H1 (cell line): ENCODE results near the gene MTURN. TPM values are rescaled to one million over a fixed set of nuclear protein-coding genes. Genes with fewer than 3 reads are reported as not detected.

Experiments used
- CTCF ChIA-PET: fragments of 300-600 bp; sonication (Branson Sonifier 250); formaldehyde crosslinking; loops from one replicate; lab custom pipeline; 2021; ENCODE audit not compliant: partially characterized antibody; lab: Charles Lee
- POLR2A ChIA-PET: fragments of 300-600 bp; sonication (Branson Sonifier 250); formaldehyde crosslinking; loops from one replicate; lab custom pipeline; 2021; ENCODE audit warnings: inconsistent platforms; ENCODE audit not compliant: partially characterized antibody; lab: Charles Lee
- DNase-seq, 2 experiments: peaks; one replicate each; pipeline versions ENCODE4 v3.0.0 to v3.0.0-alpha.2; 2010 to 2022; ENCODE audit warnings: low spot score in 2 of 2, low read depth in 1 of 2, mixed read lengths in 1 of 2
- FAIRE-seq: peaks from 2 replicates; lab custom pipeline; 2011; peaks lifted over from hg19 to GRCh38; lab: Jason Lieb, UNC
- H2AFZ ChIP-seq: 2 replicates; pipeline ENCODE4 v1.8.1; 2012; ENCODE audit warnings: low read length, inconsistent platforms
- H2AK5ac ChIP-seq: 2 replicates; pipeline ENCODE4 v1.6.1; 2013; ENCODE audit warnings: low read depth, low read length
- H2BK120ac ChIP-seq: replicated peaks from 2 replicates; pipeline ENCODE3; 2013; ENCODE audit warnings: low read depth, low read length, inconsistent platforms
- H2BK12ac ChIP-seq: 2 replicates; pipeline ENCODE4 v1.6.1; 2013; ENCODE audit warnings: low read depth, low read length
- H2BK15ac ChIP-seq: 2 replicates; pipeline ENCODE4 v1.6.1; 2013; ENCODE audit warnings: low read length
- H2BK20ac ChIP-seq: 2 replicates; pipeline ENCODE4 v1.6.1; 2013; ENCODE audit warnings: low read length
- H2BK5ac ChIP-seq: 2 replicates; pipeline ENCODE4 v1.6.1; 2013; ENCODE audit warnings: low read depth, low read length
- H3K14ac ChIP-seq: 2 replicates; pipeline ENCODE4 v1.6.1; 2013; ENCODE audit warnings: inconsistent platforms; ENCODE audit not compliant: insufficient read length
- H3K18ac ChIP-seq: 2 replicates; pipeline ENCODE4 v1.6.1; 2013; ENCODE audit warnings: low read length; ENCODE audit errors: extremely low read depth
- H3K23ac ChIP-seq: 2 replicates; pipeline ENCODE4 v1.6.1; 2013; ENCODE audit warnings: inconsistent platforms; ENCODE audit not compliant: insufficient read length
- H3K23me2 ChIP-seq: 2 replicates; pipeline ENCODE4 v1.6.1; 2013; ENCODE audit warnings: low read depth, low read length
- H3K27ac ChIP-seq: 2 replicates; pipeline ENCODE4 v1.6.1; 2011; ENCODE audit warnings: low read depth, low read length, inconsistent platforms
- H3K27me3 ChIP-seq, 4 experiments: replicated peaks in 1 of 4; 1 replicate in 1 of 4; 2 replicates in 3 of 4; pipeline versions ENCODE4 v1.6.1 to v1.8.1; 2011 to 2013; ENCODE audit warnings: low read length in 3 of 4, mild to moderate bottlenecking in 3 of 4, inconsistent platforms in 2 of 4, mixed read lengths in 2 of 4, moderate library complexity in 1 of 4; ENCODE audit not compliant: control insufficient read depth in 3 of 4, insufficient read depth in 3 of 4; ENCODE audit errors: extremely low read depth in 1 of 4
- H3K36me3 ChIP-seq, 4 experiments: 2 replicates each; pipeline versions ENCODE4 v1.6.1 to v1.8.1; 2011 to 2013; ENCODE audit warnings: mild to moderate bottlenecking in 4 of 4, low read length in 3 of 4, moderate library complexity in 2 of 4, control low read depth in 1 of 4, inconsistent platforms in 1 of 4; ENCODE audit not compliant: insufficient read depth in 4 of 4, control insufficient read depth in 2 of 4
- H3K4ac ChIP-seq: replicated peaks from 2 replicates; pipeline ENCODE3; 2013; ENCODE audit warnings: low read length, low read depth, mixed read lengths, inconsistent platforms; ENCODE audit not compliant: insufficient read length
- H3K4me1 ChIP-seq, 4 experiments: replicated peaks in 1 of 4; 1 replicate in 1 of 4; 2 replicates in 3 of 4; pipeline versions ENCODE4 v1.6.1 to v1.8.1; 2011 to 2013; ENCODE audit warnings: low read length in 3 of 4, inconsistent platforms in 2 of 4, mixed read lengths in 1 of 4; ENCODE audit not compliant: insufficient read depth in 4 of 4, control insufficient read depth in 3 of 4
- H3K4me2 ChIP-seq, 2 experiments: 2 replicates each; pipeline versions ENCODE4 v1.6.1 to v1.8.1; 2011 to 2013; ENCODE audit warnings: low read depth in 2 of 2, low read length in 2 of 2, control low read depth in 1 of 2, inconsistent platforms in 1 of 2, mild to moderate bottlenecking in 1 of 2; ENCODE audit not compliant: insufficient read depth in 1 of 2
- H3K4me3 ChIP-seq, 4 experiments: fragments of 200-600, 300-600 bp in 1 of 4; sonication (generic), shearing (Covaris generic), sonication (Bioruptor Twin) in 1 of 4; 2 replicates each; pipeline versions ENCODE4 v1.5.1 to v1.8.1; 2011 to 2016; ENCODE audit warnings: low read length in 4 of 4, low read depth in 3 of 4, control low read depth in 2 of 4, inconsistent platforms in 2 of 4, mild to moderate bottlenecking in 2 of 4, mixed read lengths in 1 of 4, moderate library complexity in 1 of 4; ENCODE audit not compliant: insufficient read depth in 2 of 4; ENCODE audit errors: extremely low read depth in 1 of 4
- H3K56ac ChIP-seq: replicated peaks from 2 replicates; pipeline ENCODE3; 2013; ENCODE audit warnings: low read depth, mild to moderate bottlenecking, mixed read lengths, low read length, inconsistent platforms; ENCODE audit not compliant: insufficient read length
- H3K79me1 ChIP-seq: 2 replicates; pipeline ENCODE4 v1.6.1; 2013; ENCODE audit warnings: low read depth, low read length, control low read depth
- H3K79me2 ChIP-seq, 2 experiments: 2 replicates each; pipeline versions ENCODE4 v1.6.1 to v1.8.1; 2012 to 2013; ENCODE audit warnings: low read length in 2 of 2, mild to moderate bottlenecking in 2 of 2, inconsistent platforms in 1 of 2; ENCODE audit not compliant: insufficient read depth in 2 of 2, control insufficient read depth in 1 of 2
- H3K9ac ChIP-seq, 4 experiments: replicated peaks in 1 of 4; 1 replicate in 1 of 4; 2 replicates in 3 of 4; pipeline versions ENCODE4 v1.6.1 to v1.8.1; 2011 to 2013; ENCODE audit warnings: low read depth in 3 of 4, low read length in 3 of 4, control low read depth in 2 of 4, mild to moderate bottlenecking in 2 of 4, moderate library complexity in 2 of 4, inconsistent platforms in 1 of 4; ENCODE audit errors: extremely low read depth in 1 of 4
- H3K9me3 ChIP-seq, 2 experiments: 2 replicates each; pipeline versions ENCODE4 v1.6.1 to v1.8.1; 2012 to 2013; ENCODE audit warnings: mild to moderate bottlenecking in 2 of 2, moderate library complexity in 2 of 2, control low read depth in 1 of 2, inconsistent platforms in 1 of 2, low read depth in 1 of 2, low read length in 1 of 2, mixed read lengths in 1 of 2; ENCODE audit not compliant: insufficient read depth in 2 of 2
- H4K20me1 ChIP-seq, 2 experiments: replicated peaks in 1 of 2; 2 replicates each; pipeline versions ENCODE3 to v1.8.1; 2011 to 2013; ENCODE audit warnings: inconsistent platforms in 2 of 2, low read length in 2 of 2, mild to moderate bottlenecking in 1 of 2; ENCODE audit not compliant: insufficient read depth in 2 of 2, control insufficient read depth in 1 of 2
- H4K5ac ChIP-seq: 2 replicates; pipeline ENCODE4 v1.6.1; 2013; ENCODE audit warnings: low read length, low read depth, mixed read lengths, inconsistent platforms; ENCODE audit not compliant: insufficient read length
- H4K8ac ChIP-seq: 2 replicates; pipeline ENCODE4 v1.8.0; 2013; ENCODE audit warnings: mild to moderate bottlenecking, moderate library complexity, low read length, inconsistent platforms; ENCODE audit not compliant: insufficient read depth; ENCODE audit errors: extremely low read depth
- H4K91ac ChIP-seq: replicated peaks from 2 replicates; pipeline ENCODE3; 2013; ENCODE audit warnings: low read length, mixed read lengths, inconsistent platforms; ENCODE audit not compliant: insufficient read length
- EP300 ChIP-seq, 2 experiments: IDR thresholded peaks; 1 replicate in 1 of 2; 2 replicates in 1 of 2; pipeline ENCODE4 v1.6.1; 2011 to 2012; ENCODE audit warnings: low read depth in 2 of 2, low read length in 2 of 2, mild to moderate bottlenecking in 2 of 2, borderline replicate concordance in 1 of 2, inconsistent platforms in 1 of 2, moderate library complexity in 1 of 2
- MAFK ChIP-seq: IDR thresholded peaks from 2 replicates; pipeline ENCODE4 v1.6.1; 2012; ENCODE audit warnings: low read depth, mild to moderate bottlenecking, improper control_type of control experiment, low read length
- TBP ChIP-seq: IDR thresholded peaks from 2 replicates; pipeline ENCODE4 v1.6.1; 2011; ENCODE audit warnings: low read depth, low read length, improper control_type of control experiment
- WGBS, 2 experiments: shearing (Covaris generic) in 1 of 2; methylation state at CpG; one replicate each; pipeline versions ENCODE4 v1.1.6 to v1.1.7; 2013 to 2015; ENCODE audit warnings: low lambda C conversion rate in 2 of 2, mixed read lengths in 2 of 2, inconsistent platforms in 1 of 2, low coverage in 1 of 2, missing lambda C conversion rate in 1 of 2; ENCODE audit not compliant: insufficient replicate concordance in 2 of 2, insufficient coverage in 1 of 2, insufficient read length in 1 of 2; ENCODE audit errors: extremely low coverage in 1 of 2, missing lambda C conversion rate in 1 of 2; 5-methylcytosine and 5-hydroxymethylcytosine counted together
- polyA plus RNA-seq, 7 experiments: library from polyadenylated mRNA; depleted of rRNA in 3 of 7; stranded (reverse) in 5 of 7; unstranded in 2 of 7; fragments of >200 nt in 5 of 7; fragments of 200-250 nt in 2 of 7; gene quantifications; 1 replicate in 5 of 7; 2 replicates in 1 of 7; 4 replicates in 1 of 7; pipeline versions ENCODE4 v1.2.1 to v1.2.3, GENCODE V29; 2011 to 2013; ENCODE audit warnings: missing spikeins in 2 of 7, mixed read lengths in 2 of 7
- total RNA-seq: library from RNA; stranded (reverse); fragmentation: NEBNext Ultra II Directional; extraction: Animal tissue kit (Norgen Biotek cat#: 25700); gene quantifications from 2 replicates; pipeline ENCODE4 v1.2.1, GENCODE V29; 2021

Gene MTURN
- total and polyA plus RNA-seq, 2 of the 8 experiments (the other 6 are each of a cell fraction or from before 2014, with no cell fraction given) = 2.6 to 5.8 TPM

GRCh38 chr7:30133736-30134610 is 813 bp upstream of the MTURN start:
- no peaks in the 10 kb centered on the region for H3K79me2 ChIP-seq
- 50% methylated on average over 13 of the region's 13 CpGs; no CpG with 5 or more reads in 1 of the 2 experiments for WGBS, 2 experiments
- TF ChIP-seq MAFK (no peak), TBP (0 out of 2 replicates have a peak, but pooled peaks have one; percentile 15), EP300 (IDR thresholded peaks at IDR 0.05; ENCODE audit: borderline replicate concordance in 1 of 2, low read depth in 2 of 2, low read length in 2 of 2) (no peak)
- peaks cover 3 to 19% (median 16%) of the 10 kb centered on the region in 4 experiments for H3K27me3 ChIP-seq
- FAIRE-seq (peak; percentile 32), DNase-seq (no peak)
- H4K8ac ChIP-seq = no peak overlapping the region
- no peak overlapping the region for H2BK5ac ChIP-seq
- H4K91ac ChIP-seq = no peak overlapping the region
- H2BK120ac ChIP-seq = no peak overlapping the region
- H3K56ac ChIP-seq = no peak overlapping the region
- no peak overlapping the region for H3K18ac ChIP-seq
- no peak overlapping the region for H2BK20ac ChIP-seq
- ChIA-PET CTCF (interaction anchor here (0.6 to 1.2 kb wide), 5 partner anchors 10 to 376 kb away, joined by 3 to 4 read pairs (median 3); no protein-coding TSS in a partner anchor), POLR2A (interaction anchor here (0.7 to 1.2 kb wide), 5 partner anchors 8 to 354 kb away, joined by 3 to 4 read pairs (median 3); partner anchors contain the start of gene FKBP14)
- peak overlapping the region; percentile 70 to 93 for H3K4me2 ChIP-seq
- no peak overlapping the region for H2BK15ac ChIP-seq
- H4K5ac ChIP-seq = no peak overlapping the region
- peak overlapping the region; percentile 51 to 86 (median 70) for H3K4me3 ChIP-seq
- H2BK12ac ChIP-seq = no peak overlapping the region
- H3K4me1 ChIP-seq = peaks cover 0 to 4% (median 3%) of the 10 kb centered on the region in 4 experiments; a peak in 3 of 7 replicates
- H3K27ac ChIP-seq = no peak overlapping the region
- H3K9me3 ChIP-seq = no peaks in the 10 kb centered on the region
- no peak overlapping the region for H3K23ac ChIP-seq
- no peak overlapping the region for H3K14ac ChIP-seq
- peak overlapping the region in 1 of 4 experiments; percentile 65; a peak in 1 of 7 replicates for H3K9ac ChIP-seq
- H3K4ac ChIP-seq = no peak overlapping the region
- H2AK5ac ChIP-seq = no peak overlapping the region
- peaks cover 11% of the 10 kb centered on the region for H3K23me2 ChIP-seq
- H4K20me1 ChIP-seq = no peaks in the 10 kb centered on the region
- H3K79me1 ChIP-seq = no peaks in the 10 kb centered on the region
- H3K36me3 ChIP-seq = no peaks in the 10 kb centered on the region
- peak overlapping the region; percentile 61; the same call in 1 of the 2 replicates for H2AFZ ChIP-seq
